ENCODE data around the gene MEP1B.

The MEP1B gene

GRCh38 chr18:32262092-32262491 is 72.3 kb downstream of the MEP1B start:
- DNase-seq (ENCODE audit: extremely low read depth in 1 of 2, low read depth in 1 of 2), result no peak

- DNase-seq (ENCODE audit: extremely low read depth in 1 of 2, low read depth in 1 of 2), result no peak
Measured at GRCh38 chr18:32264401-32264800, 74.6 kb downstream of the MEP1B start.

DNA sequence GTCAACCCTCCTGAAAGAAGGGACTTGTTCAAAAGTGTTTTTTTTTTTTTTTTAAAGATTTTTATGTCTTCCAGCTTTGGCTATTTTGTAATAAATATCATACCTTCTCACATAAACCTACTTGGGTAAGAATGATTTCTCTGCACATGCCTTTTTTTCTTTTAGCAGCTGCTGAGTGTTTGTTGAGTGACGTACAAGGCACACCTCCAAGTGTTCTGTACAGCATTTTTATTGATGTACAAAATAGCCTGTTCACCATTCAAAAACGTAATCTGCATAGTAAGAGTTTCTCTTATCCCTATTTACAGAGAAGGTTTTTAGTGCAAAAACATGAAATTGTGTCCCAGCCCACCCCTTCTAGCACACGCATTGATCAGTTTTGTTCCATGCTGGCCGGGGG is 77.6 kb downstream of the MEP1B start:
- DNase-seq (ENCODE audit: extremely low read depth in 1 of 2, low read depth in 1 of 2), result no peak

All from stimulated activated CD8-positive, alpha-beta memory T cell treated with anti-CD3 and anti-CD28 coated beads, Interleukin-7, amount 100 ng/mL, for 48 hours (primary cell).